ENCODE measurements around the gene PRICKLE2. TPM values are rescaled to one million over a fixed set of nuclear protein-coding genes. Genes with fewer than 3 reads are reported as not detected.

The PRICKLE2 gene
- total RNA-seq, 1 experiment from 2014 or later: 9.6 TPM

DNA sequence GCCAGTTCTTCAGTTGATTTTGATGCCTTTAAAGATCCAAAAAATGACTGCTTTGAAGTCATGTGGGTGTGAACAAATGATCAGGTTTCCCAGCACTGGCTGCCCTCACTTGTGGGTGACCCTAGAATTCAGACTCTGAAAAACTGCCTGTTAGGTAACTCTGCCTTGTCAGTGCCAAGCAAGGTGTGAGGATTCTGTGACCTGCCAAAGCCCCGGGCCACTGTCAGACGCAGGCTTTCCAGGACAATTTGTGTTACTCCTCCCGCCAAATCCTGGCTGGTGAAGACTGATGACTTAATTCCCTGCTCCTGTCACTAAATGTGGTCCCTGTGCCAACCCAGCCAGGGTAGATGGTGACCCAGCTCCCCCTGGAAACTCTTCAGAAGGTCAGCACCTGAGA is 102.8 kb downstream of the PRICKLE2 start:
- POLR2A ChIA-PET: no interaction called here

DNA sequence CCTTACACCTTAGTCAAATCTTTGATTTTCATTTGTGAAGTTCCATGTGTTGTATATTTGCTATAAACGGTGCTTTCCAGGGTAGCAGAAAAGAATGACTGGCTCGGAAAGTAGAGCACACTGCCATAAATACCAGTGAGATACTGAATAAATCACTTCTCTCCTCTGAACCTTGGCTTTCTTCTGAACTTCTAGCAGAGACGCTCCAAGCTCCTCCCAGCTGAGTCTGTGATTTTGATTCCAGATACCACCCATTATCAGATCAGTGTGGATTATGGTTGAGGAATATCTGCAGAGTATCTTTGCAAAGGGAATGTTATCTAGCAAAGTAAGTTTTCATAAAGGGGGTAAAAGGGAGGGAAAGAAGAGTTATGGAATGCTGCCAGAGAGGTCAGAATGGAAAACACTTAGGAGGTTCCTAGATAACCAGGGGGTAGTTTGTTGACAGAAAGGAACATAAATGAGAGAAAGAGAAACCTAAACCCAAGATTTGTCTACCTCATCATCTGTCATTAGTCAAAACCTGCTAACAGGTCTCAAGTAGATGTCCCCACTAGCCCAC is 103.4 kb downstream of the PRICKLE2 start:
- Mint-ChIP-seq H3K27ac (ENCODE audit: low read depth, unreplicated experiment) (no peak overlapping the region), H3K4me1 (ENCODE audit: insufficient read depth, unreplicated experiment) (no peaks in the 10 kb centered on the region), H3K9me3 (ENCODE audit: unreplicated experiment) (peaks cover 7% of the 10 kb centered on the region), H3K36me3 (ENCODE audit: insufficient read depth, unreplicated experiment) (peaks cover 30% of the 10 kb centered on the region), H3K4me3 (ENCODE audit: unreplicated experiment) (no peak overlapping the region), H3K27me3 (ENCODE audit: insufficient read depth, unreplicated experiment) (no peaks in the 10 kb centered on the region)
- TF ChIP-seq, protein P1, sequence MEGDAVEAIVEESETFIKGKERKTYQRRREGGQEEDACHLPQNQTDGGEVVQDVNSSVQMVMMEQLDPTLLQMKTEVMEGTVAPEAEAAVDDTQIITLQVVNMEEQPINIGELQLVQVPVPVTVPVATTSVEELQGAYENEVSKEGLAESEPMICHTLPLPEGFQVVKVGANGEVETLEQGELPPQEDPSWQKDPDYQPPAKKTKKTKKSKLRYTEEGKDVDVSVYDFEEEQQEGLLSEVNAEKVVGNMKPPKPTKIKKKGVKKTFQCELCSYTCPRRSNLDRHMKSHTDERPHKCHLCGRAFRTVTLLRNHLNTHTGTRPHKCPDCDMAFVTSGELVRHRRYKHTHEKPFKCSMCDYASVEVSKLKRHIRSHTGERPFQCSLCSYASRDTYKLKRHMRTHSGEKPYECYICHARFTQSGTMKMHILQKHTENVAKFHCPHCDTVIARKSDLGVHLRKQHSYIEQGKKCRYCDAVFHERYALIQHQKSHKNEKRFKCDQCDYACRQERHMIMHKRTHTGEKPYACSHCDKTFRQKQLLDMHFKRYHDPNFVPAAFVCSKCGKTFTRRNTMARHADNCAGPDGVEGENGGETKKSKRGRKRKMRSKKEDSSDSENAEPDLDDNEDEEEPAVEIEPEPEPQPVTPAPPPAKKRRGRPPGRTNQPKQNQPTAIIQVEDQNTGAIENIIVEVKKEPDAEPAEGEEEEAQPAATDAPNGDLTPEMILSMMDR (IDR thresholded peaks at IDR 0.05; ENCODE audit: unreplicated experiment): no peak
- POLR2A ChIA-PET: no interaction called here
- BruUV-seq (replicated peaks): no TSS peak
- intact Hi-C loops (cut with micrococcal nuclease): no loop called here
- CTCF ChIA-PET: no interaction called here
- DNase-seq (ENCODE audit: unreplicated experiment): no peak

More for the DNA sequence above, 102.8 kb downstream of the PRICKLE2 start:
- H3K36me3 Mint-ChIP-seq (ENCODE audit: insufficient read depth, unreplicated experiment): peaks cover 30% of the 10 kb centered on the region
- TF ChIP-seq, protein P1 (IDR thresholded peaks at IDR 0.05; ENCODE audit: unreplicated experiment): no peak
- H3K9me3 Mint-ChIP-seq (ENCODE audit: unreplicated experiment): peaks cover 7% of the 10 kb centered on the region
- no peak overlapping the region for H3K27ac Mint-ChIP-seq (ENCODE audit: low read depth, unreplicated experiment)
- BruUV-seq (replicated peaks): no TSS peak
- CTCF ChIA-PET: interaction anchor here (0.6 kb wide), 1 partner anchor 148 kb away, joined by 3 read pairs; no protein-coding TSS in a partner anchor
- DNase-seq (ENCODE audit: unreplicated experiment): peak; percentile 43
- no peaks in the 10 kb centered on the region for H3K4me1 Mint-ChIP-seq (ENCODE audit: insufficient read depth, unreplicated experiment)
- intact Hi-C loops (cut with micrococcal nuclease): no loop called here
- H3K27me3 Mint-ChIP-seq (ENCODE audit: insufficient read depth, unreplicated experiment): no peaks in the 10 kb centered on the region
- H3K4me3 Mint-ChIP-seq (ENCODE audit: unreplicated experiment): no peak overlapping the region

- peaks cover 30% of the 10 kb centered on the region for H3K36me3 Mint-ChIP-seq (ENCODE audit: insufficient read depth, unreplicated experiment)
- peaks cover 7% of the 10 kb centered on the region for H3K9me3 Mint-ChIP-seq (ENCODE audit: unreplicated experiment)
- intact Hi-C loops (cut with micrococcal nuclease): no loop called here
- ChIA-PET POLR2A (interaction anchor here (0.7 kb wide), 1 partner anchor 66 kb away, joined by 4 read pairs; no protein-coding TSS in a partner anchor), CTCF (no interaction called here)
- no peaks in the 10 kb centered on the region for H3K27me3 Mint-ChIP-seq (ENCODE audit: insufficient read depth, unreplicated experiment)
- TF ChIP-seq, protein P1 (IDR thresholded peaks at IDR 0.05; ENCODE audit: unreplicated experiment): no peak
- no peak overlapping the region for H3K27ac Mint-ChIP-seq (ENCODE audit: low read depth, unreplicated experiment)
- no peak overlapping the region for H3K4me3 Mint-ChIP-seq (ENCODE audit: unreplicated experiment)
- BruUV-seq (replicated peaks): no TSS peak
- no peaks in the 10 kb centered on the region for H3K4me1 Mint-ChIP-seq (ENCODE audit: insufficient read depth, unreplicated experiment)
- DNase-seq (ENCODE audit: unreplicated experiment): no peak
Observed at GRCh38 chr3:64120876-64121275, 104.4 kb downstream of the PRICKLE2 start.

DNA sequence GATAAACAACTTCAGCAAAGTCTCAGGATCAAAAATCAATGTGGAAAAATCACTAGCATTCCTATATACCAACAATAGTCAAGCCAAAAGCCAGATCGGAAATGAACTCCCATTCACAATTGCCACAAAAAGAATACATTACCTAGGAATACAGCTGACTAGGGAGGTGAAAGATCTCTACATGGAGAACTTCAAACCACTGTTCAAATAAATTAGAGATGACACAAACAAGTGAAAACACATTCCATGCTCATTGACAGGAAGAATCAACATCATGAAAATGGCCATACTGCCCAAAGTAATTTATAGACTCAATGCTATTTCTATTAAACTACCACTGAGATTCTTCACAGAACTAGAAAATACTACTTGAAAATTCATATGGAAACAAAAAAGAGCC is 107.8 kb downstream of the PRICKLE2 start:
- Mint-ChIP-seq H3K27ac (ENCODE audit: low read depth, unreplicated experiment) (no peak overlapping the region), H3K9me3 (ENCODE audit: unreplicated experiment) (peaks cover 9% of the 10 kb centered on the region), H3K27me3 (ENCODE audit: insufficient read depth, unreplicated experiment) (no peaks in the 10 kb centered on the region), H3K4me1 (ENCODE audit: insufficient read depth, unreplicated experiment) (no peaks in the 10 kb centered on the region), H3K4me3 (ENCODE audit: unreplicated experiment) (no peak overlapping the region), H3K36me3 (ENCODE audit: insufficient read depth, unreplicated experiment) (peaks cover 21% of the 10 kb centered on the region)
- no peak for DNase-seq (ENCODE audit: unreplicated experiment)
- TF ChIP-seq, protein P1 (IDR thresholded peaks at IDR 0.05; ENCODE audit: unreplicated experiment): no peak
- ChIA-PET CTCF (interaction anchor here (1.1 kb wide), 1 partner anchor 92 kb away, joined by 3 read pairs; no protein-coding TSS in a partner anchor), POLR2A (interaction anchor here (0.7 to 1.5 kb wide), 2 partner anchors 10 to 377 kb away, joined by 4 read pairs; no protein-coding TSS in a partner anchor)
- no TSS peak for BruUV-seq (replicated peaks)
- intact Hi-C loops (cut with micrococcal nuclease): no loop called here

Measured in MCF 10A (cell line).